BJ (cell line): ENCODE data around the gene AGMAT. TPM values are rescaled to one million over a fixed set of nuclear protein-coding genes. Genes with fewer than 3 reads are reported as not detected.

Experiments used
- CTCF ChIA-PET: fragments of 350-600 bp; formaldehyde crosslinking; extraction: SDS; loops from one replicate; lab custom pipeline; 2021; ENCODE audit warnings: antibody characterized with exemption, inconsistent platforms; lab: Yijun Ruan, JAX
- POLR2A ChIA-PET: fragments of 300-600 bp; sonication (Branson Sonifier 250); formaldehyde crosslinking; extraction: SDS; loops from one replicate; lab custom pipeline; 2021; ENCODE audit warnings: antibody characterized with exemption; lab: Charles Lee
- DNase-seq: peaks from one replicate; pipeline ENCODE4 v3.0.0-alpha.2; 2011; ENCODE audit warnings: low read depth
- H3K27me3 ChIP-seq: 2 replicates; pipeline ENCODE4 v1.6.0; 2011; ENCODE audit warnings: low read length; ENCODE audit not compliant: control insufficient read depth, insufficient read depth
- H3K36me3 ChIP-seq: 2 replicates; pipeline ENCODE4 v1.5.1; 2011; ENCODE audit warnings: low read length; ENCODE audit not compliant: control insufficient read depth, insufficient read depth
- H3K4me3 ChIP-seq: 2 replicates; pipeline ENCODE4 v1.5.1; 2011; ENCODE audit warnings: low read depth, mild to moderate bottlenecking, control low read depth, low read length
- polyA plus RNA-seq: library from polyadenylated mRNA; depleted of rRNA; stranded (reverse); fragments of >200 nt; gene quantifications from 2 replicates; pipeline ENCODE4 v1.2.3, GENCODE V29; 2011
- TF ChIP-seq, protein P1 (sequence below): IDR thresholded peaks from 2 replicates; pipeline ENCODE4 v1.5.1; 2011; ENCODE audit warnings: low read depth, mild to moderate bottlenecking, control low read depth, inconsistent platforms, low read length, moderate library complexity; ENCODE audit not compliant: insufficient read depth

The AGMAT gene
- polyA plus RNA-seq, 1 experiment = 1.1 TPM

DNA sequence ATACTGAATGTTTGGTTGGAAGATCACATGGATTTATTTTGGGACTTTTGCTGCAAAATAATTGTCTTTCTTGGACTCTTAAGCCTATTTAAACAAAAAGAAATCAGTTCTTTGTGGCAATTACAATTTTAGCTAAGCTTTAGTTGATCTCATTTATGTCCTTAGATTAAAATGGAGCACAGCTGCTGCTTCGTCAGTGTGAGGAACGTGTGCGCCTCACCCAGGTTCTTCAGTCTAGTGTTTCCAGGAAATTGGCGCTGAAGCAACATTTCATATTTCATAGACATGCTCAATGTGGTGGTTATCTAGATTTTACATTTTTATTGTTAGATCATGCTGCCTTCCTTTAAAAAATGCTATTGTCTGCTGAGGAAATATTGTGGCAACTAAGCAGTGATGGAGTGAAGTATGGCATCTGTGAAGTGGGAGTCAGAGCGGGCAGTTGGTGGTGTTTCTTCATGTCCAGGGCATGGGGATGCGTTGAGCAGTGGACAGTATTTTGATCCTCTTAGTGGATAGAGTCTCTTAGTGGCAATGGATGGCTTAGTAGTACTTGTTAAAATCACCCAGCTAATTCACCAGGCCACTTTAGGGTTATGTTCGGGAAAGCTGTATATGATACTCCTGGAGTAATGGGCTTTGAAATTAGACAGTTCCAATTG lies 38.0 kb upstream of the AGMAT start:
- DNase-seq = no peak
- Histone ChIP-seq H3K27me3 (no peaks in the 10 kb centered on the region), H3K36me3 (no peaks in the 10 kb centered on the region; the same call in 1 of the 2 replicates), H3K4me3 (no peak overlapping the region)
- POLR2A ChIA-PET = no interaction called here
- TF ChIP-seq, protein P1, sequence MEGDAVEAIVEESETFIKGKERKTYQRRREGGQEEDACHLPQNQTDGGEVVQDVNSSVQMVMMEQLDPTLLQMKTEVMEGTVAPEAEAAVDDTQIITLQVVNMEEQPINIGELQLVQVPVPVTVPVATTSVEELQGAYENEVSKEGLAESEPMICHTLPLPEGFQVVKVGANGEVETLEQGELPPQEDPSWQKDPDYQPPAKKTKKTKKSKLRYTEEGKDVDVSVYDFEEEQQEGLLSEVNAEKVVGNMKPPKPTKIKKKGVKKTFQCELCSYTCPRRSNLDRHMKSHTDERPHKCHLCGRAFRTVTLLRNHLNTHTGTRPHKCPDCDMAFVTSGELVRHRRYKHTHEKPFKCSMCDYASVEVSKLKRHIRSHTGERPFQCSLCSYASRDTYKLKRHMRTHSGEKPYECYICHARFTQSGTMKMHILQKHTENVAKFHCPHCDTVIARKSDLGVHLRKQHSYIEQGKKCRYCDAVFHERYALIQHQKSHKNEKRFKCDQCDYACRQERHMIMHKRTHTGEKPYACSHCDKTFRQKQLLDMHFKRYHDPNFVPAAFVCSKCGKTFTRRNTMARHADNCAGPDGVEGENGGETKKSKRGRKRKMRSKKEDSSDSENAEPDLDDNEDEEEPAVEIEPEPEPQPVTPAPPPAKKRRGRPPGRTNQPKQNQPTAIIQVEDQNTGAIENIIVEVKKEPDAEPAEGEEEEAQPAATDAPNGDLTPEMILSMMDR = no peak
- CTCF ChIA-PET = interaction anchor here (1.5 kb wide), 1 partner anchor 11 kb away, joined by 7 read pairs; no protein-coding TSS in a partner anchor

DNA sequence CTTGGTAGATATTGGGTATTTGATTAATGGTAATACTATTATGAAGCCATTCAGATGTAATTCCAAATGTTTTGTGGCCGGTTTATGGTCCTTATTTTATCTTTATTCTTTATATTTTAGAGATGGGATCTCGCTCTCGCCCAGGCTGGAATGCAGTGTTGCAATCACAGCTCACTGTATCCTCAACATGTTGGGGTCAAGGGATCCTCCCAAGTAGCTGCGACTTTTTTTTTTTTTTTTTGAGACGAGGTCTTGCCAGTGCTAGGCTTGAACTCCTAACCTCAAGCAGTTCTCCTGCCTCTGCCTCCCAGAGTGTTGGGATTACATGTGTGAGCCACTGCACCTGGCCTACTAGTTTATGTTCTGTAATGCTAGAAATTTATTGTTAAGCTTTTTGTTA lies 37.1 kb upstream of the AGMAT start:
- ChIA-PET POLR2A (no interaction called here), CTCF (interaction anchor here (0.6 to 1.5 kb wide), 2 partner anchors 11 to 63 kb away, joined by 3 to 7 read pairs; no protein-coding TSS in a partner anchor)
- Histone ChIP-seq H3K4me3 (no peak overlapping the region), H3K27me3 (no peaks in the 10 kb centered on the region), H3K36me3 (no peaks in the 10 kb centered on the region)
- no peak for DNase-seq
- TF ChIP-seq, protein P1 = no peak

DNA sequence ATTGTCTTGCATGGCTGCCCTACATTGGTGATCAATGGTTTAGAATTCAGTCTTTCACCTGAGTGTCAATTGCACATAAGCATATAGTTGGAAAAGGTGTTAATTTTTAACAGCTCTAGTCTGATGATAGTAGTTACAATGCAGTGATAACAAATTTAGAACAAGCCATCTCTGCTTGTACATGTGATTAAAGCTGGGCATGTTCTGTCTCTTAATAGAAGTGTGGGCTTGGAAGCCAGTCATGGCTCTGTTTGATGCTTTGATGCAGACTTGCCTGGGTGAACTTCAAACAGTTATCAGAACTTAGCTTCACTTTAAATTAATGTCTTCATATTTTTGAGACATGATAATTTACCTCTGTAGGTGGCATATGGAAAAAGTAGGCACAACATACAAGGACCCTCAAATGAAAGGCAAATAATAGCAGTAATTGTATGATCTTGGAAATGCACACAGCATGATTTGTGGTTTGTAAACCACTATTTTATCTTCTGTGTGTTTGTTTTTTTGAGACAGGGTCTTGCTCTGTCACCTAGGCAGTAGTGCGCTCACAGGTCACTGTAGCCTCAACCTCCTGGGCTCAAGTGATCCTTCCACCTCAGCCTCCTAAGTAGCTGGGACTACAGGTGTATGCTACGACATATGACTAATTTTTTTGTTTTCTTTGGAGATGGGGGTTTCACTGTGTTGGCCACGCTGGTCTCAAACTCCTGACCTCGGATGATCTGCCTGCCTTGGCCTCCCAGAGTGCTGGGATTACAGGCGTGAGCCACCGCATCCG lies 36.2 kb upstream of the AGMAT start:
- ChIA-PET CTCF (interaction anchor here (0.7 to 1.1 kb wide), 2 partner anchors 10 to 93 kb away, joined by 3 read pairs; no protein-coding TSS in a partner anchor), POLR2A (no interaction called here)
- no peak overlapping the region for H3K4me3 ChIP-seq
- H3K36me3 ChIP-seq = no peaks in the 10 kb centered on the region
- no peaks in the 10 kb centered on the region for H3K27me3 ChIP-seq
- TF ChIP-seq, protein P1 = no peak
- DNase-seq = no peak

DNA sequence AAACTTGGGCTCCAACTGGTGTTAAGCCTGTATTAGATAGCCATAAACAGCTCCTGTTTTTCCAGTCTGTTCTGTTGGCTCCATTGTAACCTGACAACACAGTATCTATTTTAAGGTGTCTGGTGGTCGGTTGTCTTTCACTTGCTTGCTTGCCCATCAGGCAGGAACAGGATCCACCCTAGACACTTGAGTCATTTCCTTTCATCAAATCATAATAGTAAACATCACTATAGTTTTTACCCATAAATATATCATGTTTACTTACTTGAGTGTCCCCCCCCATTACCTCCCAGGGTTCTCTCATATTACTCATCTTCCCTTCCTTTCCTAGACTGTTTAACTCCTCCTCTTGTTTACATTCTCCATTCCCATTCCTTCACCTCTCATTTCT lies 35.3 kb upstream of the AGMAT start:
- TF ChIP-seq, protein P1 = no peak
- no peak for DNase-seq
- no peak overlapping the region for H3K4me3 ChIP-seq
- ChIA-PET CTCF (interaction anchor here (0.7 to 1.1 kb wide), 3 partner anchors 94 to 235 kb away, joined by 3 read pairs; no protein-coding TSS in a partner anchor), POLR2A (no interaction called here)
- no peaks in the 10 kb centered on the region for H3K27me3 ChIP-seq
- H3K36me3 ChIP-seq = no peaks in the 10 kb centered on the region
